Hepatocyte (in vitro differentiated cells): ENCODE data around the gene TRMT11.

Source experiments
- EZH2 ChIP-seq: fragments of 200-600 bp; sonication (generic); IDR thresholded peaks from 2 replicates; pipeline ENCODE4 v1.6.1; 2016; ENCODE audit warnings: antibody characterized with exemption, mild to moderate bottlenecking, borderline replicate concordance
- EZH2phosphoT487 ChIP-seq: fragments of 200-600 bp; sonication (generic); IDR thresholded peaks from one replicate; pipeline ENCODE4 v1.6.1; 2018; ENCODE audit warnings: antibody characterized with exemption, mild to moderate bottlenecking, low read depth, moderate library complexity; ENCODE audit not compliant: unreplicated experiment, severe bottlenecking
- TF ChIP-seq, protein P1 (sequence below): fragments of 200-600 bp; sonication (generic); IDR thresholded peaks from 2 replicates; pipeline ENCODE4 v1.5.1; 2016; ENCODE audit warnings: antibody characterized with exemption, mild to moderate bottlenecking; ENCODE audit not compliant: poor library complexity

DNA sequence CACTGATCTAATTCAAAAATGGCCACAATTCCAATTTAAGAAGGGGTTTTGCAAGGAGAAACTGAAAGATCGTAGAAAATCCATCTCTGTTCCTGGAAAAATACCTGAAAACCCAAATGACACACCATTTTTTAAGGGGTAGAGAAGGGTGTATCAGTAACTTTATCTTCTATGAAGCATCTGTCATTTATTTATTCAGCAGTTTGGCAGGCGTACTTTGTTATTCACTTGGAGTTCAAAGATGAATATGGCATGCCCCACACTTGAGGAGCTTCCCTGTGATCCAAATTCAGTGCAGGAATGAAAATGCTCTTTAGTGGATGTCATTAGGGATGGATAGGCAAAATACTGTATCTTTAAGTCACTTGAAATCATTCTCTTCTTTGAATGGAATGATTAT is 22.5 kb upstream of the TRMT11 start:
- TF ChIP-seq, protein P1, sequence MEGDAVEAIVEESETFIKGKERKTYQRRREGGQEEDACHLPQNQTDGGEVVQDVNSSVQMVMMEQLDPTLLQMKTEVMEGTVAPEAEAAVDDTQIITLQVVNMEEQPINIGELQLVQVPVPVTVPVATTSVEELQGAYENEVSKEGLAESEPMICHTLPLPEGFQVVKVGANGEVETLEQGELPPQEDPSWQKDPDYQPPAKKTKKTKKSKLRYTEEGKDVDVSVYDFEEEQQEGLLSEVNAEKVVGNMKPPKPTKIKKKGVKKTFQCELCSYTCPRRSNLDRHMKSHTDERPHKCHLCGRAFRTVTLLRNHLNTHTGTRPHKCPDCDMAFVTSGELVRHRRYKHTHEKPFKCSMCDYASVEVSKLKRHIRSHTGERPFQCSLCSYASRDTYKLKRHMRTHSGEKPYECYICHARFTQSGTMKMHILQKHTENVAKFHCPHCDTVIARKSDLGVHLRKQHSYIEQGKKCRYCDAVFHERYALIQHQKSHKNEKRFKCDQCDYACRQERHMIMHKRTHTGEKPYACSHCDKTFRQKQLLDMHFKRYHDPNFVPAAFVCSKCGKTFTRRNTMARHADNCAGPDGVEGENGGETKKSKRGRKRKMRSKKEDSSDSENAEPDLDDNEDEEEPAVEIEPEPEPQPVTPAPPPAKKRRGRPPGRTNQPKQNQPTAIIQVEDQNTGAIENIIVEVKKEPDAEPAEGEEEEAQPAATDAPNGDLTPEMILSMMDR: no peak
- no peak for TF ChIP-seq EZH2phosphoT487
- no peak for TF ChIP-seq EZH2
